HG03442 (cell line): ENCODE measurements around the gene FAP.
A peak's percentile ranks its signal among the peaks of the same experiment; 100 is the strongest.

Experiments used
- ATAC-seq: cut with Tn5 transposase; IDR thresholded peaks from one replicate; pipeline ENCODE4 v1.9.1; 2021; ENCODE audit warnings: mild to moderate bottlenecking, moderate library complexity; ENCODE audit not compliant: unreplicated experiment

Gene FAP

GRCh38 chr2:162242586-162243280 lies 512 bp downstream of the FAP start:
- ATAC-seq = no peak

- no peak for ATAC-seq
These were observed 1.7 kb downstream of the FAP start for GRCh38 chr2:162241571-162241970.

GRCh38 chr2:162234620-162235462 lies 8.4 kb downstream of the FAP start:
- no peak for ATAC-seq

GRCh38 chr2:162233197-162233596 lies 10.0 kb downstream of the FAP start:
- ATAC-seq = no peak

GRCh38 chr2:162232671-162233070 lies 10.6 kb downstream of the FAP start:
- no peak for ATAC-seq

GRCh38 chr2:162232027-162232426 lies 11.2 kb downstream of the FAP start:
- ATAC-seq = no peak

- no peak for ATAC-seq
These were observed 12.5 kb downstream of the FAP start for GRCh38 chr2:162230761-162231160.

- ATAC-seq = no peak
These were observed 16.4 kb downstream of the FAP start for GRCh38 chr2:162226836-162227235.

GRCh38 chr2:162221064-162221463 lies 22.2 kb downstream of the FAP start:
- ATAC-seq = peak; percentile 92

- no peak for ATAC-seq
These were observed 22.9 kb downstream of the FAP start for GRCh38 chr2:162220368-162220767.

- no peak for ATAC-seq
These were observed 23.8 kb downstream of the FAP start for GRCh38 chr2:162219426-162219825.

GRCh38 chr2:162217598-162217997 lies 25.6 kb downstream of the FAP start:
- no peak for ATAC-seq

GRCh38 chr2:162215162-162215561 lies 28.1 kb downstream of the FAP start:
- ATAC-seq = no peak

- no peak for ATAC-seq
These were observed 30.9 kb downstream of the FAP start for GRCh38 chr2:162212366-162212765.

- no peak for ATAC-seq
These were observed 31.5 kb downstream of the FAP start for GRCh38 chr2:162211732-162212131.

GRCh38 chr2:162210385-162210784 lies 32.9 kb downstream of the FAP start:
- no peak for ATAC-seq

- ATAC-seq = no peak
These were observed 41.0 kb downstream of the FAP start for GRCh38 chr2:162202203-162202602.

- no peak for ATAC-seq
These were observed 42.6 kb downstream of the FAP start for GRCh38 chr2:162200636-162201035.

- ATAC-seq = no peak
These were observed 43.3 kb downstream of the FAP start for GRCh38 chr2:162199913-162200312.

- ATAC-seq = no peak
These were observed 45.0 kb downstream of the FAP start for GRCh38 chr2:162198239-162198638.

- no peak for ATAC-seq
These were observed 46.0 kb downstream of the FAP start for GRCh38 chr2:162197069-162197825.

- no peak for ATAC-seq
These were observed 46.6 kb downstream of the FAP start for GRCh38 chr2:162196638-162197037.
